ENCODE data around the gene RHOXF2.

DNA sequence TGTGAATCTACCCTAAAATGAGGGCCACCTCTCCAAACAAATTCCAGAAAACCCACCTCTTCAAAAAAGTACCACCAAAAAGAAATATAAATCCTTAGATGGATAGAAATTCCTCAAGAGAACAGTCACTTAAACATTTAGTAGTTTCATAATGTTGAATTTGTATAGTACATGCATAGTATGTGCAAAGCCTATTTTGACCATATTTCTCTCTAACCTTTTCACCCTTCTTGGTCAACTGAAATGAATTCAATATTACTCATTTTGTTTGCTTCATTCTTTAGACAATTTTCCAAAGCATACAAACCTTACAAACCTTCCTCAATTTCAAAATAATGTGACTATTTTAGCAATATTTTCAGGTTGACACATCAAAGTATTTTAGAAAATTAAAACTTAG lies 46.8 kb upstream of the RHOXF2 start:
- TF ChIP-seq, protein P1, sequence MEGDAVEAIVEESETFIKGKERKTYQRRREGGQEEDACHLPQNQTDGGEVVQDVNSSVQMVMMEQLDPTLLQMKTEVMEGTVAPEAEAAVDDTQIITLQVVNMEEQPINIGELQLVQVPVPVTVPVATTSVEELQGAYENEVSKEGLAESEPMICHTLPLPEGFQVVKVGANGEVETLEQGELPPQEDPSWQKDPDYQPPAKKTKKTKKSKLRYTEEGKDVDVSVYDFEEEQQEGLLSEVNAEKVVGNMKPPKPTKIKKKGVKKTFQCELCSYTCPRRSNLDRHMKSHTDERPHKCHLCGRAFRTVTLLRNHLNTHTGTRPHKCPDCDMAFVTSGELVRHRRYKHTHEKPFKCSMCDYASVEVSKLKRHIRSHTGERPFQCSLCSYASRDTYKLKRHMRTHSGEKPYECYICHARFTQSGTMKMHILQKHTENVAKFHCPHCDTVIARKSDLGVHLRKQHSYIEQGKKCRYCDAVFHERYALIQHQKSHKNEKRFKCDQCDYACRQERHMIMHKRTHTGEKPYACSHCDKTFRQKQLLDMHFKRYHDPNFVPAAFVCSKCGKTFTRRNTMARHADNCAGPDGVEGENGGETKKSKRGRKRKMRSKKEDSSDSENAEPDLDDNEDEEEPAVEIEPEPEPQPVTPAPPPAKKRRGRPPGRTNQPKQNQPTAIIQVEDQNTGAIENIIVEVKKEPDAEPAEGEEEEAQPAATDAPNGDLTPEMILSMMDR (IDR thresholded peaks at IDR 0.05 in 4 of 5, conservative IDR thresholded peaks at IDR 0.05 in 1 of 5): no peak
- no peak for TF ChIP-seq POLR2A (IDR thresholded peaks at IDR 0.05)
